Measurements from ENCODE around the gene PCNA. TPM values are rescaled to one million over a fixed set of nuclear protein-coding genes. Genes with fewer than 3 reads are reported as not detected.

The PCNA gene
- total and polyA plus RNA-seq, 10 of the 15 experiments (the other 5 are each of a cell fraction or from before 2014, with no cell fraction given) = 389 to 694 (median 540) TPM

GRCh38 chr20:5090191-5090590, 29.6 kb downstream of the PCNA start (continued):
- TF ChIP-seq ZNF687 (IDR thresholded peaks at IDR 0.05) (peak; percentile 90), ZNF24 (IDR thresholded peaks at IDR 0.05) (no peak), HDGF (IDR thresholded peaks at IDR 0.05) (peak; percentile 17; the same call in 1 of the 2 replicates), JUNB (IDR thresholded peaks at IDR 0.05) (peak; percentile 46), ETV6 (conservative IDR thresholded peaks at IDR 0.05 in 1 of 2, IDR thresholded peaks at IDR 0.05 in 1 of 2; ENCODE audit: borderline replicate concordance in 1 of 2, low read depth in 1 of 2) (peak in 1 of 2 experiments; percentile 97; a peak in 2 of 4 replicates), MEF2A (IDR thresholded peaks at IDR 0.05; ENCODE audit: insufficient read depth, low read depth, low read length) (no peak), NR2C2 (IDR thresholded peaks at IDR 0.05; ENCODE audit: borderline replicate concordance, control insufficient read depth, insufficient read length, low read depth) (no peak), IKZF1 (conservative IDR thresholded peaks at IDR 0.05) (peak; percentile 67), TBL1XR1 (IDR thresholded peaks at IDR 0.05; ENCODE audit: low read depth, low read length) (no peak), RB1 (IDR thresholded peaks at IDR 0.05; ENCODE audit: borderline replicate concordance) (no peak), SMAD5 (IDR thresholded peaks at IDR 0.05; ENCODE audit: low read depth) (no peak), PKNOX1 (IDR thresholded peaks at IDR 0.05) (no peak), TARDBP (IDR thresholded peaks at IDR 0.05; ENCODE audit: borderline replicate concordance) (no peak), EP300 (IDR thresholded peaks at IDR 0.05; ENCODE audit: borderline replicate concordance in 1 of 2, control insufficient read depth in 1 of 2, low read depth in 2 of 2, low read length in 2 of 2) (peak; percentile 64 to 72; a peak in 2 of 4 replicates), CBX3 (IDR thresholded peaks at IDR 0.05; ENCODE audit: borderline replicate concordance, low read depth) (no peak), IKZF2 (IDR thresholded peaks at IDR 0.05) (peak; percentile 59 to 67; a peak in 2 of 4 replicates), MTA3 (IDR thresholded peaks at IDR 0.05; ENCODE audit: borderline replicate concordance, low read length) (0 out of 2 replicates have a peak, but pooled peaks have one; percentile 46), NBN (IDR thresholded peaks at IDR 0.05) (peak; percentile 71; the same call in 1 of the 2 replicates), EED (IDR thresholded peaks at IDR 0.05; ENCODE audit: low read depth) (peak; percentile 71), DPF2 (IDR thresholded peaks at IDR 0.05) (peak; percentile 49; the same call in 1 of the 2 replicates), PML (IDR thresholded peaks at IDR 0.05; ENCODE audit: low read length) (no peak), EGR1 (IDR thresholded peaks at IDR 0.05; ENCODE audit: borderline replicate concordance in 1 of 2, low read depth in 2 of 2, low read length in 2 of 2) (peak in 1 of 2 experiments; percentile 13; a peak in 1 of 3 replicates)
- TF ChIP-seq, protein P1, sequence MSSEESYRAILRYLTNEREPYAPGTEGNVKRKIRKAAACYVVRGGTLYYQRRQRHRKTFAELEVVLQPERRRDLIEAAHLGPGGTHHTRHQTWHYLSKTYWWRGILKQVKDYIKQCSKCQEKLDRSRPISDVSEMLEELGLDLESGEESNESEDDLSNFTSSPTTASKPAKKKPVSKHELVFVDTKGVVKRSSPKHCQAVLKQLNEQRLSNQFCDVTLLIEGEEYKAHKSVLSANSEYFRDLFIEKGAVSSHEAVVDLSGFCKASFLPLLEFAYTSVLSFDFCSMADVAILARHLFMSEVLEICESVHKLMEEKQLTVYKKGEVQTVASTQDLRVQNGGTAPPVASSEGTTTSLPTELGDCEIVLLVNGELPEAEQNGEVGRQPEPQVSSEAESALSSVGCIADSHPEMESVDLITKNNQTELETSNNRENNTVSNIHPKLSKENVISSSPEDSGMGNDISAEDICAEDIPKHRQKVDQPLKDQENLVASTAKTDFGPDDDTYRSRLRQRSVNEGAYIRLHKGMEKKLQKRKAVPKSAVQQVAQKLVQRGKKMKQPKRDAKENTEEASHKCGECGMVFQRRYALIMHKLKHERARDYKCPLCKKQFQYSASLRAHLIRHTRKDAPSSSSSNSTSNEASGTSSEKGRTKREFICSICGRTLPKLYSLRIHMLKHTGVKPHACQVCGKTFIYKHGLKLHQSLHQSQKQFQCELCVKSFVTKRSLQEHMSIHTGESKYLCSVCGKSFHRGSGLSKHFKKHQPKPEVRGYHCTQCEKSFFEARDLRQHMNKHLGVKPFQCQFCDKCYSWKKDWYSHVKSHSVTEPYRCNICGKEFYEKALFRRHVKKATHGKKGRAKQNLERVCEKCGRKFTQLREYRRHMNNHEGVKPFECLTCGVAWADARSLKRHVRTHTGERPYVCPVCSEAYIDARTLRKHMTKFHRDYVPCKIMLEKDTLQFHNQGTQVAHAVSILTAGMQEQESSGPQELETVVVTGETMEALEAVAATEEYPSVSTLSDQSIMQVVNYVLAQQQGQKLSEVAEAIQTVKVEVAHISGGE (CRISPR knock-in tag; IDR thresholded peaks at IDR 0.05) = peak; percentile 19; the same call in 1 of the 2 replicates
